Measurements from ENCODE around the gene IGIP. TPM values are rescaled to one million over a fixed set of nuclear protein-coding genes. Genes with fewer than 3 reads are reported as not detected.
A peak's percentile ranks its signal among the peaks of the same experiment; 100 is the strongest.

IGIP gene
- total RNA-seq, 2 experiments from 2014 or later, result 1.7 to 1.9 TPM

GRCh38 chr5:140118302-140118936, 7.3 kb upstream of the IGIP start:
- POLR2A ChIA-PET, result no interaction called here
- CTCF ChIA-PET, result interaction anchor here (0.5 to 8.1 kb wide), 4 partner anchors 15 to 428 kb away, joined by 3 to 78 read pairs (median 4); no protein-coding TSS in a partner anchor
- H3K4me3 Mint-ChIP-seq, result no peak overlapping the region

GRCh38 chr5:140126315-140127012, 727 bp downstream of the IGIP start:
- no peak overlapping the region for H3K4me3 Mint-ChIP-seq
- H3K27ac Mint-ChIP-seq, result no peak overlapping the region
- ChIA-PET POLR2A (no interaction called here), CTCF (interaction anchor here (0.5 to 1.2 kb wide), 5 partner anchors 16 to 157 kb away, joined by 3 read pairs; no protein-coding TSS in a partner anchor)
- no peaks in the 10 kb centered on the region for H3K27me3 Mint-ChIP-seq
- DNase-seq (no peak), ATAC-seq (no peak)
- intact Hi-C loops (cut with DNase I, micrococcal nuclease), result no loop called here
- H3K36me3 Mint-ChIP-seq (ENCODE audit: low read depth), result no peaks in the 10 kb centered on the region
- no peaks in the 10 kb centered on the region for H3K9me3 Mint-ChIP-seq (ENCODE audit: low read depth)
- peaks cover 39% of the 10 kb centered on the region for H3K4me1 Mint-ChIP-seq

More at GRCh38 chr5:140118302-140118936, 7.3 kb upstream of the IGIP start:
- no peaks in the 10 kb centered on the region for H3K27me3 Mint-ChIP-seq
- H3K27ac Mint-ChIP-seq, result no peak overlapping the region
- ATAC-seq (no peak), DNase-seq (no peak)
- H3K9me3 Mint-ChIP-seq (ENCODE audit: low read depth), result no peaks in the 10 kb centered on the region
- intact Hi-C loops (cut with DNase I, micrococcal nuclease), result loop anchor here (2.0 to 10.0 kb wide), 4 partner anchors 14 to 1764 kb away; partner anchors contain the start of genes HARS1 (in 1 of the 2), HARS2 (in 1 of the 2), KDM3B (in 1 of the 2) and UBE2D2 (in 1 of the 2)
- H3K4me1 Mint-ChIP-seq, result peaks cover 57% of the 10 kb centered on the region
- peaks cover 11% of the 10 kb centered on the region for H3K36me3 Mint-ChIP-seq (ENCODE audit: low read depth)

- no peaks in the 10 kb centered on the region for H3K9me3 Mint-ChIP-seq (ENCODE audit: low read depth)
- H3K27ac Mint-ChIP-seq, result no peak overlapping the region
- no peak overlapping the region for H3K4me3 Mint-ChIP-seq
- H3K27me3 Mint-ChIP-seq, result no peaks in the 10 kb centered on the region
- no peaks in the 10 kb centered on the region for H3K36me3 Mint-ChIP-seq (ENCODE audit: low read depth)
- ATAC-seq (no peak), DNase-seq (no peak)
- CTCF ChIA-PET, result no interaction called here
- peaks cover 38% of the 10 kb centered on the region for H3K4me1 Mint-ChIP-seq
- intact Hi-C loops (cut with DNase I, micrococcal nuclease), result no loop called here
- POLR2A ChIA-PET, result interaction anchor here (0.6 kb wide), 1 partner anchor 115 kb away, joined by 7 read pairs; no protein-coding TSS in a partner anchor
These were observed 2.6 kb downstream of the IGIP start for GRCh38 chr5:140128376-140128775.

- ChIA-PET CTCF (interaction anchor here (0.6 to 6.8 kb wide), 11 partner anchors 8 to 218 kb away, joined by 3 to 78 read pairs (median 4); no protein-coding TSS in a partner anchor), POLR2A (interaction anchor here (0.7 to 1.0 kb wide), 3 partner anchors 14 to 26 kb away, joined by 3 to 5 read pairs (median 3); no protein-coding TSS in a partner anchor)
- intact Hi-C loops (cut with DNase I, micrococcal nuclease), result loop anchor here in 1 of 2 experiments (2.0 kb wide), 1 partner anchor 14 kb away; no protein-coding TSS in a partner anchor
- Mint-ChIP-seq H3K27ac (no peak overlapping the region), H3K4me3 (no peak overlapping the region), H3K9me3 (ENCODE audit: low read depth) (no peaks in the 10 kb centered on the region), H3K36me3 (ENCODE audit: low read depth) (no peaks in the 10 kb centered on the region), H3K27me3 (no peaks in the 10 kb centered on the region), H3K4me1 (peaks cover 41% of the 10 kb centered on the region)
- DNase-seq, result no peak
- peak; percentile 46 for ATAC-seq
These were observed 5.4 kb downstream of the IGIP start for GRCh38 chr5:140130949-140131733.

GRCh38 chr5:140131967-140132409, 6.3 kb downstream of the IGIP start:
- peak; percentile 45 for DNase-seq
- CTCF ChIA-PET, result interaction anchor here (0.5 to 6.8 kb wide), 14 partner anchors 9 to 1158 kb away, joined by 3 to 78 read pairs (median 3); partner anchors contain the start of gene TMCO6
- Mint-ChIP-seq H3K4me1 (peaks cover 41% of the 10 kb centered on the region), H3K36me3 (ENCODE audit: low read depth) (no peaks in the 10 kb centered on the region), H3K9me3 (ENCODE audit: low read depth) (no peaks in the 10 kb centered on the region), H3K4me3 (no peak overlapping the region), H3K27me3 (no peaks in the 10 kb centered on the region), H3K27ac (no peak overlapping the region)
- ATAC-seq, result peak; percentile 93
- POLR2A ChIA-PET, result interaction anchor here (0.5 to 1.0 kb wide), 4 partner anchors 13 to 27 kb away, joined by 3 to 5 read pairs (median 3); no protein-coding TSS in a partner anchor
- intact Hi-C loops (cut with DNase I, micrococcal nuclease), result loop anchor here in 1 of 2 experiments (2.0 kb wide), 1 partner anchor 15 kb away; no protein-coding TSS in a partner anchor

- POLR2A ChIA-PET, result no interaction called here
- intact Hi-C loops (cut with DNase I, micrococcal nuclease), result no loop called here
- no peak overlapping the region for H3K27ac Mint-ChIP-seq
- CTCF ChIA-PET, result interaction anchor here (0.7 to 6.8 kb wide), 10 partner anchors 10 to 95 kb away, joined by 3 to 78 read pairs (median 4); no protein-coding TSS in a partner anchor
- peaks cover 41% of the 10 kb centered on the region for H3K4me1 Mint-ChIP-seq
- H3K36me3 Mint-ChIP-seq (ENCODE audit: low read depth), result no peaks in the 10 kb centered on the region
- no peak overlapping the region for H3K4me3 Mint-ChIP-seq
- no peaks in the 10 kb centered on the region for H3K9me3 Mint-ChIP-seq (ENCODE audit: low read depth)
- H3K27me3 Mint-ChIP-seq, result no peaks in the 10 kb centered on the region
- ATAC-seq (no peak), DNase-seq (no peak)
These were observed 7.9 kb downstream of the IGIP start for GRCh38 chr5:140133514-140134167.

- H3K9me3 Mint-ChIP-seq (ENCODE audit: low read depth), result no peaks in the 10 kb centered on the region
- ATAC-seq (no peak), DNase-seq (no peak)
- peaks cover 41% of the 10 kb centered on the region for H3K4me1 Mint-ChIP-seq
- H3K36me3 Mint-ChIP-seq (ENCODE audit: low read depth), result no peaks in the 10 kb centered on the region
- intact Hi-C loops (cut with DNase I, micrococcal nuclease), result no loop called here
- ChIA-PET CTCF (interaction anchor here (1.0 to 6.8 kb wide), 8 partner anchors 10 to 64 kb away, joined by 3 to 78 read pairs (median 4); no protein-coding TSS in a partner anchor), POLR2A (no interaction called here)
- H3K27ac Mint-ChIP-seq, result no peak overlapping the region
- no peak overlapping the region for H3K4me3 Mint-ChIP-seq
- H3K27me3 Mint-ChIP-seq, result no peaks in the 10 kb centered on the region
These were observed 8.7 kb downstream of the IGIP start for GRCh38 chr5:140134277-140134935.

- ChIA-PET POLR2A (no interaction called here), CTCF (interaction anchor here (1.1 to 6.8 kb wide), 4 partner anchors 9 to 70 kb away, joined by 3 to 78 read pairs (median 15); no protein-coding TSS in a partner anchor)
- Mint-ChIP-seq H3K36me3 (ENCODE audit: low read depth) (no peaks in the 10 kb centered on the region), H3K4me3 (no peak overlapping the region), H3K4me1 (peaks cover 38% of the 10 kb centered on the region), H3K27ac (no peak overlapping the region), H3K27me3 (no peaks in the 10 kb centered on the region), H3K9me3 (ENCODE audit: low read depth) (no peaks in the 10 kb centered on the region)
- DNase-seq, result no peak
- intact Hi-C loops (cut with DNase I, micrococcal nuclease), result no loop called here
- no peak for ATAC-seq
These were observed 9.4 kb downstream of the IGIP start for GRCh38 chr5:140135127-140135526.

- ATAC-seq (no peak), DNase-seq (no peak)
- Mint-ChIP-seq H3K36me3 (ENCODE audit: low read depth) (no peaks in the 10 kb centered on the region), H3K4me3 (no peak overlapping the region), H3K27ac (no peak overlapping the region), H3K4me1 (peaks cover 25% of the 10 kb centered on the region), H3K9me3 (ENCODE audit: low read depth) (no peaks in the 10 kb centered on the region), H3K27me3 (no peaks in the 10 kb centered on the region)
- ChIA-PET POLR2A (no interaction called here), CTCF (interaction anchor here (0.6 to 6.8 kb wide), 6 partner anchors 7 to 167 kb away, joined by 3 to 78 read pairs (median 4); no protein-coding TSS in a partner anchor)
- intact Hi-C loops (cut with DNase I, micrococcal nuclease), result no loop called here
These were observed 10.9 kb downstream of the IGIP start for GRCh38 chr5:140136624-140137023.

- Mint-ChIP-seq H3K27me3 (peaks cover 6% of the 10 kb centered on the region), H3K4me3 (no peak overlapping the region), H3K27ac (no peak overlapping the region), H3K4me1 (peaks cover 9% of the 10 kb centered on the region), H3K9me3 (ENCODE audit: low read depth) (no peaks in the 10 kb centered on the region), H3K36me3 (ENCODE audit: low read depth) (no peaks in the 10 kb centered on the region)
- CTCF ChIA-PET, result interaction anchor here (1.3 to 8.1 kb wide), 4 partner anchors 17 to 66 kb away, joined by 3 to 108 read pairs (median 44); partner anchors contain the start of gene PURA
- POLR2A ChIA-PET, result no interaction called here
- ATAC-seq (no peak), DNase-seq (no peak)
- intact Hi-C loops (cut with DNase I, micrococcal nuclease), result no loop called here
These were observed 14.7 kb downstream of the IGIP start for GRCh38 chr5:140140435-140140834.

Measured in activated CD4-positive, alpha-beta T cell treated with anti-CD3 and anti-CD28 coated beads for 36 hours (primary cell).